HG02623 (cell line): Measurements from ENCODE around the gene ST3GAL4.
A peak's percentile ranks its signal among the peaks of the same experiment; 100 is the strongest.
"Not testable (repeated sequence)": the region's sequence is repeated elsewhere in the genome, so short reads cannot be mapped to it uniquely, and the experiment has no call there.

ENCODE experiments used
- ATAC-seq: cut with Tn5 transposase; IDR thresholded peaks from one replicate; pipeline ENCODE4 v1.9.1; 2021; ENCODE audit warnings: moderate library complexity; ENCODE audit not compliant: unreplicated experiment

ST3GAL4 gene

DNA sequence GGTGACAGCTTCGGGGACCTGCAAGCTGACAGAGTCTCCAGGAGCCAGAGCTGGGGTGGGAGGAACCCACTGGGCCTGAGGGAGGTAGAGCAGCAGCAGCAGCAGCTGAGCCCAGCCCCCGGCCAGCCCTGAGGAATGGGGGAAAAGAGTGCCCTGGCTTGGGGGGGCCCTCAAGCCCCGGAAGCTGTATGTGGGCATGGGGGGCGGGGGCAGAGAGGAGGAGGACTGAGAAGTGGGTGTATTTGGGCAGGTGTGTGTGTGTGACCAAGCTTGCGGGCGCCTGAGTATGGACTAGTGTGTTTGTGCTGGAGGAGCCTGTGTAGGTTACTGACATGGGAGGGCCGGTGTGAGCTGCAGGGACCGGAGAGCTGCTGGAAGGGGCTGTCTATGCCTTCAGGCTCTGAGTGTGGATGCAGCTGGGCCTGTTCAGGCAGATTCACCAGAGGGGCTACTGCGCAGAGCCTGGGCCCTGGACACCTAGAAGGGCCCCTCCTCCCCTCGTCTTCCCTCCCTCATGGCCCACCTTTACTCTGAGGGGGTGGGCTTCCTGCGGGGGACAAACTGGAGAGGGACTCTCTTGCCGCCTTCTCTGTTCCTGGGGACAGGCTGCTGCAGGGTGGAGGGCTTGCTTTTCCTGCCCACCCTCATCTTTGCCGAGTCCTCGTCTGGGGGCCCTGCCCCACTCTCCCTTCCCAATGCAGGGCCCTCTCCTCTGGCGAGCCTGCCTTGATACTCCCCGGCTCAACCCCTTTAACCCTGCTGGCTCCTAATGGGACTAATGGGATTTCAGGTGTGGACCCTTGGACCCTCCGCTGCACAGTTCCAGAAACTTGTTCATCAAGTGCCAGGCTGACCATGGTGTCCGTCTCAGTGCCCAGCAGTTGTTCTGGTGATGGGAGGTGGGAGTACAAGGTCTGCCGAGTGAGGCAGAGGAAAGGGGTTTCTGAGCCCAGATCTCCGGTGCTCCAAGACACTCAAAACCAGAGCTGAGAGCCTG lies 28.2 kb downstream of the ST3GAL4 start:
- ATAC-seq = no peak

DNA sequence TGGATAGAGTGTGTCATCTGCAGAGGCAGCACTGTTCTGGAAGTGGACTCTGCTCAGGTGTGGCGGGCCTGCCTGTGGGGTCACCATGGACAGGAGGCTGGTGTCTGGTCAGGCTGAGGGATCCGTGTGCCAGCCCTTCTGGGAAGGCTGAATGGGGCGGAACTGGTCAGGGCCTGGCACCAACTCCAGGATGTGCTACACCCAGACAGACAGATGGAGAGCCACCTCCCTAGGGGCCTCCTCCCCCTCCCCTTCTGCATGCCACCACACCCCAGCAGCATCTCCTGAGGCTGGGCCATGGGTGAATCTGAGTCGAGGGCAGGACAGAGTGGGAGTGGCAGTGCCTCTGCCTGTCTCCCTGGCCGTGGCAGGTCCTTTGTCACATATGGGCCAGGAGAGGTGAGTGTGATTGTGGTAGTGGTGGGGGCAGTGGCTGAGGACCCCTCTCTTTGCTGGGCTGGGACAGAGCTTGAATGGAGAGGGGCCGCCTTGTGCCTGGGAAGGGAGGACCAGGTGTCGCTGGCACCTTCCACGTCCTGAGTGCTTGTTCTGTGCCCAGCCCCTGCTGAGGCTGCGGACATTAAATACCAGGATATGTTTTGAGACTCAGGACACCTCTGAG lies 29.1 kb downstream of the ST3GAL4 start:
- no peak for ATAC-seq

DNA sequence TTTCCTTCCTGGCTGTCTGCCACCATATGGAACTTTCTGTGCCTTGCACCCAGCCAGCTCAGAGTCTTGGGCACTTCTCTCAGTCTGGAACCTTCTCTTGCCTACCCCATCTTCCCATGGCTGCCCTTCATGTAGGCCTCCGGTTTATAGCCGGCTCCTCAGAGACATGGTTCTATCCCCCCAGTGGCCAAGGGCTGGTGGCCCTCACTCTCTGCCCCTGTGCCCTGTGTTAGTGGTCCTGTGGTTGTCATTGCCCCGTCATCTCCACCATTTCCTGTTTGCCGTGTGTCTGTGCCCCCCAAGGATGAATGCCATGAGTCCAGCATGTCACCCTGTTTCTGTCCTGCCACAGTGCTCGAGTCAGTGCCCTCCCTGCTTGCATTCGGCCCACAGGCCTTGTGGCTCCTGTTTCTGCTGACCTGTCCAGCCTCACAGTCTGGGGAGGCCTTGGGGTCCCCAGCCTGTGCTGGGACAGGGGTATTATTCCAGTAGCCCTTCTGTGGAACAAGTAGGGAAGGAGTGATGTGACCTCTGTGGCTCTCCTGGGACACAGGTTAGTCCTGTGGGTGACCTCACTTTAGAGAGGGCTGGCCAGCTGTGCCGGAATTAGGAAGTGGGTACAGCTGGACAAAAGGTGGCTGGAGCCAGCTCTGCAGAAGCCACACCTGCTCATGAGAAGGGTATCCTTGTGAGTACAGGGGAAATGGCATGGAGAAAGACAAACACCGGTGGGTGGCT lies 30.7 kb downstream of the ST3GAL4 start:
- ATAC-seq = no peak

DNA sequence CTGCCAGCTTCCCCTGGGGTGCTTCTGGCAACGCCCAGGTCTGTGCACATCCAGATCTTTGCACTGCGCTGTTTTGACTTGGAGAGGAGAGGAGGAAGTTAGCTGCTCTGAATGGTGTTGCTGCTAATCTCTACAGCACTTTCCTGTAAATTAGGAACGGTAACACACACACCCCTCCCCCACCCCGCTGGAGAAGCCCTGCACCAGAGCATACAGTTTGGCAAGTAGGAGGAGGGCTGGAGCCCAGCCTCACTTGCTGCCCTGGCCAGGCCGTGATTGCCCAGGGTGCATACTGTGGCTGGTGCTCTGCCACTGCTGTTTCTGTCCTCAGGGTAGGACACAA lies 31.2 kb downstream of the ST3GAL4 start:
- not testable (repeated sequence) for ATAC-seq

DNA sequence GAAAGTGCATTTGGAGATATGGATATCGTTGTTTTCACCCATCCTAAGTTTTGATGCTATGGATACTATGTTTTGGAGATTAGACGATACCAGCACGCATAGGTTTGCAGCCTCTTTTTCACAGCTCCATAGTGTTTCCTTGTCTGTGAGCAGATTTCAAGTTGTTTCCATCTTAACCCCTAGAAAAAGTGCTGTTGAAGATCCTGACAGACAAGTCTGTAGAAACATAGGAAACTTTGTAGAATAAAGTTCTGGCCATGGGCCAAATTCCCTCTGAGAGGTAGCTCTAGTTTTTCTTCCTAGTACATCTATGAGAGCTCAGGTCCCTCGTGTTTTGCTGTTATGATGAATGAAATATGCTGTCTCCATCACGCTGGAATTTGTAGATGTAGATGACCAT lies 32.4 kb downstream of the ST3GAL4 start:
- no peak for ATAC-seq

DNA sequence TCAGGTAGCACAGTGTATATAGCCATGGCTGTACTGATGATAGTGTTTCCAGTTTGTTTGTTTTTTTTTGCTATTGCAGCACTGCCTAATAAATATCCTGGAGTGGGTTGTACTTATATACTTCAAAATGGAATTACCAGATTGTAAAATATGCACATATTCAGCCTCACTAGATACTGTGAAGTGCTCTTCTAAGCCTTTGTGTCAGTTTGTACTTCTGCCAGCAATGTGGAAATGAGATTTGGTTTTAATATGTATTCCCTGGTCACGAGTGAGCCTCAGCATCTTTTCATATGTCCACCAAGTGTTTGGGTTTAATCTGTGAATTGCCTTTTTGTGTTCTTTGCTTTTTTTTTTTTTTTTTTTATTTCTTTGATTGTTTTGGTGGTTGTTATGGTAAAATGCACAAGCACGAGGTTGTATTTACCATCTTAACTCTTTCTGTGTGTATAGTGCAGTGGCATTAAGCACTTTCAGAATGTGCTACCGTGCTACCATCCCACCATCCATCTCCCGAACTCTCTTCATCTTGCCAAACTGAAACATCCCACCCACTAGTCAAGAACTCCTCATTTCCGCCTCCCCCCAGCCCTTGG lies 34.9 kb downstream of the ST3GAL4 start:
- no peak for ATAC-seq

DNA sequence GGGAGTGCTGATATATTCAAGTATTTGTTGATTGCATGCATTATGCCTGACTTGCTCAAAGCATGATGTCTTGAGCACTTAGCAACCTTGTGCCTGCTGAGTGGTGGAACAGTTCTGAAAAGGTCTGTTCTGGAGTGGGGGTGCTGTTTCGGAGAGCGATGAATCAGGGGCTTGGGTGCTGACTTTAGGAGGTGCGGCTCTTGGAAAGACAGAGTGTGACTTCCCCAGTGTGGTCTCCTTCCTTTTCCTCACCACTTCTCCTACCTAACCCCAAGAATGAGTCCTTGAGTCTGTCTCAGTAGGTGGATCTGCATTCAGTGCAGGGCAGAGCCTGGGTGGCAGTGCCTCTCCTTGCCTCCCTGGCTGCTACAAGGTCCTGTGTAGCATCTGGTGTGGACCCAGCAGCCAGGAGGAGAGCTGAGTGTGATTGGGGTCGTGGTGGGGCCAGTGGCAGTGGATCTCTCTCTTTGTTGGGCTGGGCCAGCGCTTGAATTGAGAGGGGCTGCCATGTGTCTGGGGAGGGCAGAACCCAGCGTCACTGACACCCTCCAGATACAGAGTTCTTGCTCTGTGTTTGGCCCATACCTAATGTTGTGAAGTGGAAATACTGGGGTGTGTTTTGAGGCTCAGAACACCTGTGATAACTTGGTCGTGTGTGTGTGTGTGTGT lies 35.9 kb downstream of the ST3GAL4 start:
- no peak for ATAC-seq

DNA sequence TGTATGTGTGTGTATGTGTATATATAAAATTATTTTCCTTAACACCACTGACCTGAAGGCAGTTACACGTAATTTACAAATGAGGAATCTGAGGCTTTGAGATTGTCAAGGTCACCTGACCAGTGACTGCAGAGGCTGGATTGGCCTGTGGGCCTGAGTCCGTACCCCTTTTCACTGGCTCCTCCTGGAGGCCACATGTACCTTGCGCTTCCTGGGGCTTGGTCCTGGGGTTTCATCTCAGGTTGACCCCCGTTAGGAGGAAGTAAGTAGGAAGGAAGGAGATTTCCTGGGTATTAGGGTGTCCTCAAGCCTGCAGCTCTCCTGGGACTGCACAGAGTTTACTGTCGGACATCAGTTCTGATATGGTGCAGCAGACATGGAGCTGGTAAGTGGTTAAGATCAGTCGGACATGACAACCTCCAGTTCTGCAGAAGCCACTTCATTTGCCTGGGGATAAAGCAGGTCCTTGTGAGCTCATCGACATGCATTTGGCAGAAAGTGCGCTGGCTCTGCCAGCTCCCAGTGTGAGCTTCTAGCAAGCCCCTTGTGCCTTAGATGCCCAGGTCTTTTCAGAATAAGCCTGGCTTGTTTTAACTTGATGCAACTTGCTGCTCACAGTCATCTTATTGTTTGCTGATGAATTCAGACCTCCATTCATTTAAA lies 36.6 kb downstream of the ST3GAL4 start:
- peak; percentile 77 for ATAC-seq

DNA sequence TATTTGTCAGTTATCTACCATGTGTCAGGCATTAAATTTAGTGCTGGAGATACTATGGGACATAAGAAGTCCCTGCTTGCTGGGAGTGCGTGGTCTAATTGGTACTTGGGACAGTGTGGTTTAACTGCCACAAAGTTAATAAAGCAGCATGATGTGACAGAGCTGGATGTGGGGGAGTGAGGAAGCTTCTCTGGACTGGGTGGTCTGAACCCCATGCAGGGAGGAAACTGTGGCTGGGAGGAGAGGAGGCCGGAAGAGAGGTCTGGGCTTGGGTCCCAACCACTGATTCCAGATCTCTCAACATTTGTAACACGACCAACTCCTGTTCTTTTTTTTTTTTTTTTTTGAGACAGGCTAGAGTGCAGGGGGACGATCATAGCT lies 37.1 kb downstream of the ST3GAL4 start:
- ATAC-seq = peak; percentile 14

DNA sequence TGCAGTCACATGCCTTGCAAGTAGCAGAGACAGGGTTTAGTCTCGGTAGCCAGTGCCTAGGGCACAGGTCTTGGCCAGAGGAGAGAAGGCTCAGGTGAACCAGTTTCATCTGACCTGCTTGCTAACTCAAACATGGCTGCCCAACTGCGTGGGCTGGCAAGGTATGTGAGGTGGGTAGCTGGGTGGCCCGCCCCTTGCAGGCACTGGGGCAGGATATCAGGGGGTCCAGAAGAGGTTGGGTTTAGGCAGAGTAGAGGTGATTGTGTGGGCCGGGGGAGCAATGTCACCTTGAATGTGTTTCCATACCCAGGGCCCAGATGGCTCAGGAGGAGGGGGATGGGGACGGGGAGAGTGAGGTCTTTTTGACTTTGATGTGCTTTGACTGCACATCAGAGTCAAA lies 37.7 kb downstream of the ST3GAL4 start:
- ATAC-seq = no peak

DNA sequence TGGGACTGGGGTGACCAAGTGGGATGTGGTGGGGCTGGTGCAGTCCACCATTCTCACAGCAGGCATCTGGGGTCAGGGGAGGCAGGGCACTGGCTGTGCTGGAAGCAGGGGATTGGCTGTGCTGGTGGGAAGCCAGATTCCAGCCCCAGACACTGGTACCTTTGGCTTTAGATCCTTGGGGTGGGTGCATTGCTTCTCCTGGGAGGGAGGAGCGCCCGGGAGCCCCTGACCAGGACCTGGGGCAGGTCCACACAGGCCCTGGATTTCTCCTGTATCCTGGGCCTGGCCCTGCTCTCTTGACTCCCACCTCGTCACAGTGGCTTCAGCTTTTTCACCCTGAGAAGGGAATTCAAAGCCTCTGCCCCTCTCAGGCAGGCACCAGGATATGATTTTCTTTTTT lies 38.5 kb downstream of the ST3GAL4 start:
- no peak for ATAC-seq

DNA sequence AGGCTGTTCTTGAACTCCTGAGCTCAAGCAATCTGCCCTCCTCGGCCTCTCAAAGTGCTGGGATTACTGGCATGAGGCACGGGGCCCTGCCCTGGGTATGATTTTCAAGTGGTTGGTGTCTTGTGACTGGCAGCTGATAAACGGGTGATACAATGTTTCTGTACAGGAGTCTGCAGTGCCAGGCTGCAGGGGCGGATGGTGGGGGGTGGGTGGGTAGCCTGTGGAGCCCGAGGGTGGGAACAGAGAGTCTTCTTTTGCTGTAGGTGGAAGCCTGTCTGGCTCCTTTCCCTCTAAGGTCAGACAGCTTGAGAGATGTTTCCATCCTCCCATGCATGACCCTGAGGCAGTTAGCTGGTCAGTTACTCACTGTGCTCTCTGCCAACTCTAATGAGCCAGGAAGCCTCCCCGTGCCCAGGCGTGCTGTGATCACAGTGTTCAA lies 39.2 kb downstream of the ST3GAL4 start:
- not testable (repeated sequence) for ATAC-seq

DNA sequence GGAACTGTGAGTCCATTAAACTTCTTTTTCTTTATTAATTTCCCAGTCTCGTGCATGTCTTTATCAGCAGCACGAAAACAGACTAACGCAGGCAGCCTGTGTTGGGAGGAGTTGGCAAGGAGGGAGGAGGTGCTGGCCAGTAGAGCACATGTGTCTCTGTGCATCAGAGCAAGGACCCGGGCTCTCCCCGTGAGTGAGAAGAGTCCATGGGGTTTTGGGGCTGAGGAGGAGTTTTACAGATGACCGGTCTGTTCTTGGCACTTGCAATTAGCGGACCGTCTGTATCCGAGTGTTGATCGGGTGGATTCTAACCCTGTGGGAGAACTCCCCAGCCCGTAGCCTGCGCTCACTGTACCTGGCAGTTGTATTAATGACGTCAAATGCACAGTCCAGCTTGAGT lies 40.3 kb downstream of the ST3GAL4 start:
- ATAC-seq = not testable (repeated sequence)

DNA sequence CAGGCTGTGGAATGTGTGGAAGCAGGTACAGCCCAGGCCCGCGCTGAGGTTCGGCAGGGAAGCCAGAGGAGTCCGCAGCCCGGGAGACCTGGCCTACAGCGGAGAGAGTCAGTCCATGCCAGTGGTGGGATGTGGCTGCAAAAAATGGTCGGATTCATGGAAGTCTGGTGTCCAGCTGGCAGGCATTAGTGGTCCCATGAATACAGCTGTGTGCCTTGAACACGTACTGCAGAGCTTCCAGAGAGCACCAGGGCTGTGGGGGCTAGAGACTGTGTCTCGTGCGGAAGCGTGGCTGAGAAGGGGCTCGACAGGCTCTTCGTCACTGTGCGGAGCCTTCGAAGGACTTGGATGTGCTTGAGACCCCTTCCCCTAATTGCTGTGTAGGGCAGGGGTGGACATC lies 40.8 kb downstream of the ST3GAL4 start:
- ATAC-seq = not testable (repeated sequence)

DNA sequence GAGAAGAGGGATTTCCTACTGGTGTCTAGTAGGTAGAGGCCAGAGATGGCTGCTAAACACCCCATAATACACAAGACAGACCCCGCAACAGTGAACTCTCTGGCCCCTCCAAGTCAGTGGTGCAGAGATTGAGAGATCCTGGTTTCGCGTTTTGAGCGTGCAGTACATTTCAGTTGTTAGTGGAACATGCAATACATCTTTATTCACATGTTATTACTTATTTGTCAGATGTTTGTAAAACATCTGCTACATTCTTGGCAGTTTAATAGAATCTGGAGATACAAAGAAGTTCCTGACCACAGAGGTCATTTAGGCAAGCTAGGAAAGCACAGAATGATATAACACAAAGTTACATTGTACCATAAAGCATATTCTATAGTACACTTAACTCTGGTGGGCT lies 41.5 kb downstream of the ST3GAL4 start:
- ATAC-seq = no peak

DNA sequence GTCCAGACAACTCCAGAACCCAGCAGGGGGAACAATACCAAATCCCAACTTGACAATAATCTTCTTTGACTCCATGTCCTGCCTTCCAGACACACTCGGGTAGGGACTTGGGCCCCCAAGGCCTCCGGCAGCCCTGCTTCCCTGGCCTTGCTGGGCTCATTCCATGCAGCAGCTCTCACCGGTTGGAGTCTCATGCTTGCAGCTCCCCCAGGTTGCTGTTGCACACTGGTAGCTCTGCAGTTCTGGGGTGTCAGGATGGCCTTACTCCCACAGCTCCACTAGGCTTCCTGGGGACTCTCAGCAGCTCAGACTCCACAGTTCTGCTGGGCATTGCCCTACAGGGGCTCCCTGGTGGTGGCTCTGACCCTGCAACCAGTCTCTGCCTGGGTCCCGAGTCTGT lies 42.8 kb downstream of the ST3GAL4 start:
- ATAC-seq = no peak

DNA sequence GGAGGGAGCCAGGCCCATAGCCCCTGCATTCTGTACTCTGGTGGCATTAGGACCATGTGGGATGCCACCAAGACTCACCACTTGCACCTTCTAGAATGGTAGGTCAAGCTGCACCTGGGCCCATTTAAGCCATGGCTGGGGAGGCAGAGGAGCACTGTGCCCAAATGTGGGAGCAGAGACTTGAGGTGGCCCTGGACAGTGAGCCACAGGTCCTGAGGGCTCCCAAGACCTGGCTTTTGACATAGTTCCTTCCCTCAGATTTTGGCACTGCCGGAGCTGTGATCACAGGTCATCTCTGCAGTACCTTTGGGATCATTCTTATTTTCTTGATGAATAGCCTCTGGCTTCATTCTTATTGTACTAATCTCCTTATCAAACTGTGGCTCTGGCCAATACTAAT lies 43.2 kb downstream of the ST3GAL4 start:
- ATAC-seq = no peak

DNA sequence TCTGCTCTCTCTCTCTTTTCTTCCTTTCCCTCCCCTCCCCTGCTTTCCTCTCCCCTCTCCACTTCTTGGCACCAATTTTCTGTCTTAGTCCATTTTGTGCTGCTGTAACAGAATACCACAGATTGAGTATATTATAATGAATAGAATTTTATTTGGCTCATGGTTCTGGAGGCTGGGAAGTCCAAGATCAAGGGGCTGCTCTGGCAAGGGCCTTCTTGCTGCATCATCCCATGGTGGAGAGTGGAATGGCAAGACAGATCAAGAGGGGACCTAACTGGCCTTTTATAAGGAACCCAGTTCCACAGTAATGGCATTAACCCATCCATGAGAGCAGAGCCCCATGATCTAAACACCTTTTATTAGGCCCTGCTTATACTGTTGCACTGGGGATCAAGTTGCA lies 44.5 kb downstream of the ST3GAL4 start:
- no peak for ATAC-seq

DNA sequence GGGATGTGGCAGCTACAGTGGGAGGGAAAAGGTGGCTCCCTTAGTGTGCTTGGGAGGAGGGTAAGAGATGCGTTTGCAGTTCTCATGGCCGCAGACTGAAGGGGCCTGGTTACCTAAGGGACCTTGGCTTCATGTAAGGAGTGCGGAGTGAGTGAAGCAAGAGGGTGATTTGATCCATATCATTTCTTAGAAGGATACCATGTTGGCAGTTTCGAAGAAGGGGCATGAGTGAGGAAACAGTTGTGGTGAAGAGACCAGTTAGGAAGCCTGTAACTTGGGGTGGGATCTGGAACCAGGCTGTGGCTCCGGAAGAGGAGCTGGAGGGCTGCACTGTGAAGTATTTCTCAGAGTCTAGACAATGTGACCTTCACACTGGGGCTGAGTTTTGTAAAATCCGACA lies 45.0 kb downstream of the ST3GAL4 start:
- no peak for ATAC-seq

DNA sequence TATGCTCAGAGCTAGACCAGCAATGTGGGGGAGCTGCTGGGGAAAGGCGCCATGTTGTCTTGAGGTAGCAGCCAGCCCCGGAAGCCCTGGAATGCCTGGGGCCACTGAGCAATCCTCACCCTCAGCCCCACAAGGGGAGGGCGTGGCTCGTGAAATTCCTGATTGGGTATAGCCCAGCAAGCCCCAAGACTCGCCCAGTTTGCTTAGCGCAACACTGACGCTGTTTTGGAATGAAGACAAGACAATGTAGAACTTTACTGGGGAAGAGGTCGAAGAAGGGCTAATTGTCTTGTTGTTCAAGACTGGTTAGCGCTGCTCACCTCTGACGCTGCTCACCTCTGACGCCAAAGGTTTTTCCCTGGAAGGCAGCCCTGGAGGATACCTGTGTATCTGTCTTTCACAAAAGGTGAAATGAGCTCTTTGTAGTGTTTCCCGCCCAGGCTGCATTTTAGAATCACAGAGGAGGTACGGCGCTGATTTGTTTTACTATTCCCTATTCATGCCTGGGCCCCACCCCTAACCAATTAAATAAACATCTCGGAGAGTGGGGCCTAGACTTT lies 47.6 kb downstream of the ST3GAL4 start:
- no peak for ATAC-seq
